Testis (tissue), 3 donors: ENCODE data around the gene TSNAX. TPM values are rescaled to one million over a fixed set of nuclear protein-coding genes. Genes with fewer than 3 reads are reported as not detected.

ENCODE experiments used
- DNase-seq: peaks from one replicate; pipeline ENCODE4 v3.0.0-alpha.2; 2019
- H3K27ac ChIP-seq, 2 donors: fragments of 200-600 bp; sonication (generic); one replicate each; pipeline ENCODE4 v1.5.1; 2019
- H3K27me3 ChIP-seq: fragments of 200-600 bp; sonication (generic); one replicate; pipeline ENCODE4 v1.5.1; 2019
- H3K36me3 ChIP-seq: fragments of 200-600 bp; sonication (generic); one replicate; pipeline ENCODE4 v1.5.1; 2017; ENCODE audit warnings: low read depth; ENCODE audit errors: missing control alignments
- H3K4me1 ChIP-seq: fragments of 200-600 bp; sonication (generic); one replicate; pipeline ENCODE4 v1.5.1; 2019
- H3K4me3 ChIP-seq, 2 donors: fragments of 200-600 bp; sonication (generic); one replicate each; pipeline ENCODE4 v1.5.1; 2017 to 2019
- H3K9me3 ChIP-seq: fragments of 200-600 bp; sonication (generic); one replicate; pipeline ENCODE4 v1.5.1; 2017
- CTCF ChIP-seq, 3 experiments: fragments of 450-650 bp in 2 of 3; fragments of 200-600 bp in 1 of 3; sonication (generic) in 1 of 3; IDR thresholded peaks; one replicate each; pipeline ENCODE4 v1.5.1; 2016 to 2019; ENCODE audit warnings: antibody characterized with exemption in 3 of 3, mild to moderate bottlenecking in 2 of 3, moderate library complexity in 1 of 3
- POLR2A ChIP-seq: fragments of 450-650 bp; IDR thresholded peaks from one replicate; pipeline ENCODE4 v1.6.1; 2017; ENCODE audit warnings: antibody characterized with exemption, mild to moderate bottlenecking, moderate library complexity
- WGBS, 2 donors: methylation state at CpG; one replicate each; pipeline ENCODE4 v1.1.5; 2018; 5-methylcytosine and 5-hydroxymethylcytosine counted together
- intact Hi-C: fragments of 100-400 bp; cut with DNase I; formaldehyde crosslinking; loops from one replicate; pipeline ENCODE4 v1.15.1; 2023; ENCODE audit warnings: low total_unique reads
- polyA plus RNA-seq: library from polyadenylated mRNA; stranded (reverse); fragments of 350-450 nt; fragmentation: Illumina TruSeq; extraction: RNeasy Lipid Tissue Mini Kit (QIAGEN cat#74804); gene quantifications from one replicate; pipeline ENCODE4 v1.2.3, GENCODE V29; 2014; ENCODE audit warnings: low read depth, low replicate concordance; ENCODE audit not compliant: insufficient read depth
- total RNA-seq, 2 donors: library from RNA; depleted of rRNA; stranded (reverse); fragments of >200 nt; gene quantifications; one replicate each; pipeline ENCODE4 v1.2.3, GENCODE V29; 2016

TSNAX gene
- total and polyA plus RNA-seq, 3 donors from 2014 or later, result 31.8 to 38.6 (median 37.0) TPM

- TF ChIP-seq POLR2A (no peak), CTCF (IDR thresholded peaks at IDR 0.05) (no peak)
- no peak overlapping the region for H3K4me3 ChIP-seq
- no peak for DNase-seq
- no peaks in the 10 kb centered on the region for H3K4me1 ChIP-seq
- H3K27ac ChIP-seq, result no peak overlapping the region
- no peaks in the 10 kb centered on the region for H3K27me3 ChIP-seq
- H3K9me3 ChIP-seq, result no peaks in the 10 kb centered on the region
- WGBS, 2 donors, result 68 to 74% methylated on average over 2 of the region's 2 CpGs
- no peaks in the 10 kb centered on the region for H3K36me3 ChIP-seq
- intact Hi-C loops, result no loop called here
Measured at GRCh38 chr1:231604276-231604621, 75.8 kb downstream of the TSNAX start.

GRCh38 chr1:231605149-231606100 lies 77.0 kb downstream of the TSNAX start:
- WGBS, 2 donors, result 71 to 73% methylated on average over 8 of the region's 8 CpGs
- H3K4me3 ChIP-seq, result no peak overlapping the region
- no peak overlapping the region for H3K27ac ChIP-seq
- no peak for TF ChIP-seq POLR2A
- no peak for TF ChIP-seq CTCF (IDR thresholded peaks at IDR 0.05)
- H3K9me3 ChIP-seq, result no peaks in the 10 kb centered on the region
- DNase-seq, result no peak
- H3K4me1 ChIP-seq, result no peaks in the 10 kb centered on the region
- H3K27me3 ChIP-seq, result no peaks in the 10 kb centered on the region
- intact Hi-C loops, result no loop called here
- H3K36me3 ChIP-seq, result no peaks in the 10 kb centered on the region

GRCh38 chr1:231606712-231607111 lies 78.2 kb downstream of the TSNAX start:
- no peak for DNase-seq
- H3K27ac ChIP-seq, result no peak overlapping the region
- TF ChIP-seq POLR2A (no peak), CTCF (IDR thresholded peaks at IDR 0.05) (no peak)
- no peaks in the 10 kb centered on the region for H3K4me1 ChIP-seq
- H3K36me3 ChIP-seq, result no peaks in the 10 kb centered on the region
- intact Hi-C loops, result no loop called here
- no peak overlapping the region for H3K4me3 ChIP-seq
- 77 to 85% methylated on average over 4 of the region's 4 CpGs for WGBS, 2 donors
- H3K9me3 ChIP-seq, result no peaks in the 10 kb centered on the region
- H3K27me3 ChIP-seq, result no peaks in the 10 kb centered on the region

- TF ChIP-seq POLR2A (no peak), CTCF (IDR thresholded peaks at IDR 0.05) (no peak)
- no peak for DNase-seq
- 87 to 96% methylated on average over 2 of the region's 2 CpGs for WGBS, 2 donors
Measured at GRCh38 chr1:231610388-231610787, 81.9 kb downstream of the TSNAX start.

GRCh38 chr1:231611111-231611510 lies 82.6 kb downstream of the TSNAX start:
- Histone ChIP-seq H3K4me1 (no peaks in the 10 kb centered on the region), H3K27me3 (no peaks in the 10 kb centered on the region), H3K27ac (no peak overlapping the region), H3K4me3 (no peak overlapping the region), H3K36me3 (no peaks in the 10 kb centered on the region), H3K9me3 (no peaks in the 10 kb centered on the region)
- no peak for TF ChIP-seq CTCF (IDR thresholded peaks at IDR 0.05)
- no peak for DNase-seq
- WGBS, 2 donors, result 75 to 76% methylated on average over 5 of the region's 5 CpGs
- intact Hi-C loops, result no loop called here

More at GRCh38 chr1:231610388-231610787, 81.9 kb downstream of the TSNAX start:
- H3K4me1 ChIP-seq, result no peaks in the 10 kb centered on the region
- no peaks in the 10 kb centered on the region for H3K9me3 ChIP-seq
- no peaks in the 10 kb centered on the region for H3K27me3 ChIP-seq
- no peaks in the 10 kb centered on the region for H3K36me3 ChIP-seq
- no peak overlapping the region for H3K4me3 ChIP-seq
- intact Hi-C loops, result no loop called here
- no peak overlapping the region for H3K27ac ChIP-seq
